Trophoblast cell (in vitro differentiated cells and primary cell): ENCODE results near the gene SLC25A10.

Experiments
- DNase-seq, 2 donors: peaks; one replicate each; pipeline ENCODE4 v3.0.0-alpha.2; 2016
- H2AFZ ChIP-seq: 2 replicates; pipeline ENCODE4 v1.6.1; 2013; ENCODE audit warnings: low read length, moderate library complexity, mild to moderate bottlenecking; ENCODE audit not compliant: insufficient read depth, poor library complexity
- H2AK5ac ChIP-seq: 2 replicates; pipeline ENCODE4 v1.6.1; 2013; ENCODE audit warnings: mild to moderate bottlenecking, low read length
- H2BK120ac ChIP-seq: 2 replicates; pipeline ENCODE4 v1.6.1; 2013; ENCODE audit warnings: low read length, mild to moderate bottlenecking, moderate library complexity; ENCODE audit not compliant: insufficient read depth, poor library complexity
- H2BK12ac ChIP-seq: 2 replicates; pipeline ENCODE4 v1.6.1; 2013; ENCODE audit warnings: mild to moderate bottlenecking, low read length, moderate library complexity
- H2BK5ac ChIP-seq: 2 replicates; pipeline ENCODE4 v1.6.1; 2013; ENCODE audit warnings: low read length, low read depth, moderate library complexity, mild to moderate bottlenecking; ENCODE audit not compliant: poor library complexity
- H3K14ac ChIP-seq: 2 replicates; pipeline ENCODE4 v1.6.1; 2013; ENCODE audit warnings: mild to moderate bottlenecking, low read length
- H3K18ac ChIP-seq: 2 replicates; pipeline ENCODE4 v1.6.1; 2013; ENCODE audit warnings: mild to moderate bottlenecking, low read length
- H3K23ac ChIP-seq: 2 replicates; pipeline ENCODE4 v1.6.1; 2013; ENCODE audit warnings: low read length
- H3K27ac ChIP-seq: 2 replicates; pipeline ENCODE4 v1.5.1; 2013; ENCODE audit warnings: low read depth, mild to moderate bottlenecking, inconsistent platforms, low read length, moderate library complexity
- H3K27me3 ChIP-seq: 2 replicates; pipeline ENCODE4 v1.6.1; 2013; ENCODE audit warnings: inconsistent platforms, mild to moderate bottlenecking, low read length, moderate library complexity; ENCODE audit not compliant: insufficient read depth
- H3K36me3 ChIP-seq, 2 experiments: 1 replicate in 1 of 2; 2 replicates in 1 of 2; pipeline ENCODE4 v1.6.1; 2013; ENCODE audit warnings: low read length in 2 of 2, mild to moderate bottlenecking in 2 of 2, moderate library complexity in 1 of 2; ENCODE audit not compliant: insufficient read depth in 2 of 2, control insufficient read depth in 1 of 2
- H3K4ac ChIP-seq: 2 replicates; pipeline ENCODE4 v1.6.1; 2013; ENCODE audit warnings: low read depth, mild to moderate bottlenecking, low read length, moderate library complexity
- H3K4me1 ChIP-seq, 2 experiments: 1 replicate in 1 of 2; 2 replicates in 1 of 2; pipeline ENCODE4 v1.6.1; 2013; ENCODE audit warnings: low read length in 2 of 2, mild to moderate bottlenecking in 2 of 2, moderate library complexity in 1 of 2; ENCODE audit not compliant: insufficient read depth in 2 of 2, control insufficient read depth in 1 of 2
- H3K4me2 ChIP-seq: 2 replicates; pipeline ENCODE4 v1.6.1; 2013; ENCODE audit warnings: inconsistent platforms, mild to moderate bottlenecking, low read length, moderate library complexity
- H3K4me3 ChIP-seq: 2 replicates; pipeline ENCODE4 v1.5.1; 2013; ENCODE audit warnings: mild to moderate bottlenecking, low read depth, low read length, inconsistent platforms
- H3K79me1 ChIP-seq: one replicate; pipeline ENCODE4 v1.6.1; 2013; ENCODE audit warnings: low read length
- H3K79me2 ChIP-seq: 2 replicates; pipeline ENCODE4 v1.6.1; 2013; ENCODE audit warnings: low read length, mild to moderate bottlenecking; ENCODE audit not compliant: control insufficient read depth, insufficient read depth, poor library complexity
- H3K9ac ChIP-seq: 2 replicates; pipeline ENCODE4 v1.6.1; 2013; ENCODE audit warnings: mild to moderate bottlenecking, low read length
- H3K9me3 ChIP-seq: 2 replicates; pipeline ENCODE4 v1.6.1; 2013; ENCODE audit warnings: low read depth, mild to moderate bottlenecking, control low read depth, inconsistent platforms, low read length; ENCODE audit not compliant: insufficient read depth
- H4K12ac ChIP-seq: 2 replicates; pipeline ENCODE4 v1.6.1; 2013; ENCODE audit warnings: low read depth, mild to moderate bottlenecking, low read length, moderate library complexity
- H4K8ac ChIP-seq: 2 replicates; pipeline ENCODE4 v1.6.1; 2013; ENCODE audit warnings: low read depth, mild to moderate bottlenecking, low read length, moderate library complexity
- H4K91ac ChIP-seq: one replicate; pipeline ENCODE4 v1.6.1; 2013; ENCODE audit warnings: low read depth, mild to moderate bottlenecking, low read length, moderate library complexity
- WGBS: extraction: QIAGEN DNeasy Blood & Tissue Kit; methylation state at CpG from one replicate; pipeline ENCODE4 v1.1.7; 2013; ENCODE audit warnings: missing lambda C conversion rate; ENCODE audit not compliant: insufficient read length, insufficient coverage; ENCODE audit errors: extremely low coverage; 5-methylcytosine and 5-hydroxymethylcytosine counted together

Gene SLC25A10

GRCh38 chr17:81713556-81714411, 1.7 kb downstream of the SLC25A10 start:
- no peak overlapping the region for H3K9ac ChIP-seq
- WGBS, result no CpG with 5 or more reads among the region's 36 CpGs

DNA sequence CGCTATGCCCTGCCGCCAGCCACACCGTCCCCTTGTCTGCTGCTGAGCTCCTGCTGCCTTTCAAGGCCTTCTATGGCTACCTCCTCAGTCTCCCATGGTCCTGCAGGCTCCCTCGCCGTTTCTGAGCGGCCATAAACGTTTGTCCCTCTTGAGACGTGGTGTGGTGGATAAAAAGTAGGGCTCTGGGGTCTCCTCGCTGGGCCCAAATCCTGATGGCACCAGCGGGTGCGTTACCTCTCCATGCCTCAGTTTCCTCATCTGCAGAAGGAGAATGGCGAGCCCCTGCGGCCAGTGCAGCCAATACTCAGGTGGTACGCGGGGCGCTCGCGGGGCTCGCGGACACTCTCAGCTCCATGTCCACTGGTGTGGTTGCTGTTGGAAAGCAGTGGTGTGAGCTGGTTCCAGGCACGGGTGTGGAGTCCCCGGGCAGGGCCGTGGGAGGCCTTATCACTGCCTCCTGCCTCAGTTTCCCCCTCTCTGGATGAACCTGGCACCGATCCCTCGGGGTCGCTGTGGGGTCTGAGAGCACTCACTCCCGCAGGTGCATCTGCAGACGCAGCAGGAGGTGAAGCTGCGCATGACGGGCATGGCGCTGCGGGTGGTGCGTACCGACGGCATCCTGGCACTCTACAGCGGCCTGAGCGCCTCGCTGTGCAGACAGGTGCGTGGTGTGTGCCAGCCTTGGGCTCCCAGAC, 2.5 kb downstream of the SLC25A10 start:
- Histone ChIP-seq H3K14ac (no peak overlapping the region), H3K23ac (no peak overlapping the region), H3K9ac (no peak overlapping the region), H2BK120ac (no peak overlapping the region), H3K79me2 (peaks cover 5% of the 10 kb centered on the region), H2BK12ac (no peak overlapping the region), H4K8ac (no peak overlapping the region), H2AK5ac (no peak overlapping the region), H3K4me1 (peaks cover 20 to 27% of the 10 kb centered on the region in 2 experiments), H3K18ac (no peak overlapping the region), H3K27ac (no peak overlapping the region), H2BK5ac (no peak overlapping the region), H3K4me3 (no peak overlapping the region), H3K9me3 (no peaks in the 10 kb centered on the region), H3K27me3 (no peaks in the 10 kb centered on the region), H3K4me2 (no peak overlapping the region), H3K4ac (no peak overlapping the region), H4K91ac (no peak overlapping the region), H3K36me3 (peaks cover 13 to 18% of the 10 kb centered on the region in 2 experiments), H2AFZ (no peak overlapping the region), H4K12ac (no peak overlapping the region), H3K79me1 (peaks cover 4% of the 10 kb centered on the region)
- no CpG with 5 or more reads among the region's 39 CpGs for WGBS
- no peak for DNase-seq

More at GRCh38 chr17:81713556-81714411, 1.7 kb downstream of the SLC25A10 start:
- H4K91ac ChIP-seq, result no peak overlapping the region
- H4K12ac ChIP-seq, result no peak overlapping the region
- no peak overlapping the region for H2AK5ac ChIP-seq
- H3K23ac ChIP-seq, result no peak overlapping the region
- no peak overlapping the region for H2BK12ac ChIP-seq
- H3K18ac ChIP-seq, result no peak overlapping the region
- no peaks in the 10 kb centered on the region for H3K9me3 ChIP-seq
- peak in 1 of 2 donors; percentile 37 for DNase-seq
- H3K27me3 ChIP-seq, result no peaks in the 10 kb centered on the region
- H2AFZ ChIP-seq, result no peak overlapping the region
- peaks cover 13 to 18% of the 10 kb centered on the region in 2 experiments for H3K36me3 ChIP-seq
- H3K79me2 ChIP-seq, result peaks cover 5% of the 10 kb centered on the region
- H3K14ac ChIP-seq, result no peak overlapping the region
- peaks cover 20 to 27% of the 10 kb centered on the region in 2 experiments for H3K4me1 ChIP-seq
- no peak overlapping the region for H2BK5ac ChIP-seq
- H3K4me3 ChIP-seq, result no peak overlapping the region
- no peak overlapping the region for H3K4me2 ChIP-seq
- H3K27ac ChIP-seq, result no peak overlapping the region
- H2BK120ac ChIP-seq, result no peak overlapping the region
- H4K8ac ChIP-seq, result no peak overlapping the region
- peaks cover 4% of the 10 kb centered on the region for H3K79me1 ChIP-seq
- no peak overlapping the region for H3K4ac ChIP-seq

DNA sequence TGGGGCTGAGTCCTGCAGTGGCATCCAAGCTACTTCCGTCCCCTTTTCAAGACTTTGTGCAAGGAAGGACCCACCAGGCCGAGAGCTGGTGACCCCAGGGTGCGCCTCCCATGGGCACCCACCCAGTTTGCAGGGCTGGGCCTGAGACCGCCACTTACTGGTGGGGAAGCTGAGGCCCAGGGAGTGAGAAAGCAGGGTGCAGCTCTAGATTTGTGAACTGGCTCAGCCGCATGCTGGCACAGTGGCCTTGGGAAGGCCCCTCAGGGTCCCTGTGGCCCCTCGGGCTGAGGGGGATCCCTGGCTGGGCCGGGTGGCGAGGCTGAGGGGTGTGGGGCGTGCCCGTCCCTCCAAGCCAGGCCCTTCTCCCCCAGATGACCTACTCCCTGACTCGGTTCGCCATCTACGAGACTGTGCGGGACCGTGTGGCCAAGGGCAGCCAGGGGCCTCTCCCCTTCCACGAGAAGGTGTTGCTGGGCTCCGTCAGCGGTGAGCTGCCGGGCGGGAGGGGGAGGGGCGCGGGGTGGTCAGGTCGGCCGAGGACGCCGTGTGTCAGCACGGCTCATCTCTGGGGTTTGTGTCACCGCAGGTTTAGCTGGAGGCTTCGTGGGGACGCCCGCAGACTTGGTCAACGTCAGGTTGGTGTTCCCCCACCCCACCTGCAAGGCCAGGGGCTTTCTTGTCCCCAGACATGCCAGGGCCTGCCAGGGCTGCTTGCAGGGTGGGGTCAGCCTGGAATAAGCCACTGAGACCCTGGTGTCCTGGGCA, 3.2 kb downstream of the SLC25A10 start:
- Histone ChIP-seq H2BK5ac (no peak overlapping the region), H2BK120ac (no peak overlapping the region), H2AFZ (no peak overlapping the region), H3K27me3 (no peaks in the 10 kb centered on the region), H3K4ac (no peak overlapping the region), H3K79me1 (peaks cover 4% of the 10 kb centered on the region), H3K9ac (no peak overlapping the region), H4K91ac (no peak overlapping the region), H2BK12ac (no peak overlapping the region), H4K8ac (no peak overlapping the region), H3K18ac (no peak overlapping the region), H3K27ac (no peak overlapping the region), H3K36me3 (peaks cover 13 to 20% of the 10 kb centered on the region in 2 experiments), H4K12ac (no peak overlapping the region), H3K4me2 (no peak overlapping the region), H3K14ac (no peak overlapping the region), H3K9me3 (no peaks in the 10 kb centered on the region), H3K23ac (no peak overlapping the region), H3K79me2 (peaks cover 5% of the 10 kb centered on the region), H3K4me1 (peaks cover 20 to 25% of the 10 kb centered on the region in 2 experiments), H3K4me3 (no peak overlapping the region), H2AK5ac (no peak overlapping the region)
- DNase-seq, result no peak
- no CpG with 5 or more reads among the region's 32 CpGs for WGBS

DNA sequence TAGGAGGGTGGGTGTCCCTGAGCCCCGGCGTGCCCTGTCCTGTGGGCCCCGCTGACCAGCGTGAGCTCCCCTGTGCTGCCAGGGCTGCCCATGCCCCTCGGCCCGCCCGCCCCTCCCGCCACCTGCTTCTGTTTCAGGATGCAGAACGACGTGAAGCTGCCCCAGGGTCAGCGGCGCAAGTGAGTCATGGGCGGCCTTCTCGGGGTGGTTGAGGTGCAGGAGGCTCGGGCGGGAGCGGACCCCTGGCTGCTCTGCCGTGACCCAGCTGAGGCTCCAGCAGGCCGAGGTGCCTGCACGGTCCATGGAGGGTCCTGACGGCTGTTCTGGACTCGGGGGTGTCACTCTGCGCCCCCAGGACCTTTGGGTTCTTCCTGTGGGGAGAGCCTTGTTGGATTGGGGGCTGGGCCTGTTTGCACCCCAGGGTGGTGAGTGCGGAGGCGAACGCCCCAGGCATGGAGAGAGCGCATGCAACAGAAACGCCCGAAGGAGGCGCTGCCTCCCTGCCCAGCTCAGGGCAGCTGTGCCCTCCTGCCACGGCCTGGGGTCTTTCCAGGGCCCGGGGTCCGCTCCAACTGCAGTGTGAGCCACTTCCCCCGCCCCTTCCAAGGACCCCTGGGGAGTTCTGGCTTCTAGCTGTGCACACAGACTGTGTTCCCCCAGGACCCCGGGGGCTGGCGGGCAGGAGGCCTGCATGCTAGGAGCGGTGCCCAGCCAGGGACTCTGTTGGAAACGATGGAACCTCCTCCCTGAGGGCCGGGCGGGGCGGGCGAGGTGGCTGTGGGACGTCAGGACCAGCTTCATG, 4.0 kb downstream of the SLC25A10 start:
- no peak overlapping the region for H3K4me2 ChIP-seq
- H4K12ac ChIP-seq, result no peak overlapping the region
- no peak overlapping the region for H3K18ac ChIP-seq
- H3K23ac ChIP-seq, result no peak overlapping the region
- H2AFZ ChIP-seq, result no peak overlapping the region
- H4K91ac ChIP-seq, result no peak overlapping the region
- H3K14ac ChIP-seq, result no peak overlapping the region
- no peak overlapping the region for H3K4ac ChIP-seq
- H3K27ac ChIP-seq, result no peak overlapping the region
- peaks cover 4% of the 10 kb centered on the region for H3K79me1 ChIP-seq
- no peak overlapping the region for H4K8ac ChIP-seq
- peaks cover 13 to 17% of the 10 kb centered on the region in 2 experiments for H3K4me1 ChIP-seq
- no peak overlapping the region for H3K4me3 ChIP-seq
- no peak overlapping the region for H2BK120ac ChIP-seq
- no CpG with 5 or more reads among the region's 43 CpGs for WGBS
- no peaks in the 10 kb centered on the region for H3K27me3 ChIP-seq
- DNase-seq, result no peak
- no peak overlapping the region for H2AK5ac ChIP-seq
- no peak overlapping the region for H2BK12ac ChIP-seq
- no peak overlapping the region for H3K9ac ChIP-seq
- no peaks in the 10 kb centered on the region for H3K9me3 ChIP-seq
- peaks cover 5% of the 10 kb centered on the region for H3K79me2 ChIP-seq
- H3K36me3 ChIP-seq, result peaks cover 13 to 21% of the 10 kb centered on the region in 2 experiments
- H2BK5ac ChIP-seq, result no peak overlapping the region
